ENCODE measurements around the gene GPC6.

Gene GPC6

DNA sequence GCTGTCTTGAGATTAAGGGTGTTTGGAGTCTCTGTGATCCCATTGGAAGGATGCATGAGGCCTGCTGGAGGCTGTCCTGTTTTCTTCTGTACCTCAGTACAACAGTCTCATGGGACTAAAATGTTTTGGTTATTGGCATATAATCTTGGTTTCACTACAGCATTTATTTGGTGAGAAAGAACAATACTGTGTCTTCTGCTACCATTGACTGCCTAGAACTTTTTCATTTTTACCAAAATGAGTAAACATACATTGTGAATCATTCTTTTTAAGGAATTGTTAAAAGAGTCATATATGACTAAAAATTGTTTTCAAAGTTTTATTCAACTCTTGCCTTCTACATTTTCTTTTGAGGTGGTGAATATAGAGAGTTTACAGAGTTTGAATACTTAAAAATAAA, 459.8 kb downstream of the GPC6 start:
- no peak for TF ChIP-seq CTCF (IDR thresholded peaks at IDR 0.05; ENCODE audit: low read depth, low read length, missing control alignments)
- DNase-seq (ENCODE audit: low read depth), result no peak
- no peak overlapping the region for H3K4me3 ChIP-seq (ENCODE audit: low read depth, low read length)

- H3K4me3 ChIP-seq (ENCODE audit: low read depth, low read length), result no peak overlapping the region
- no peak for TF ChIP-seq CTCF (IDR thresholded peaks at IDR 0.05; ENCODE audit: low read depth, low read length, missing control alignments)
- no peak for DNase-seq (ENCODE audit: low read depth)
Observed at GRCh38 chr13:93687261-93687660, 460.7 kb downstream of the GPC6 start.

DNA sequence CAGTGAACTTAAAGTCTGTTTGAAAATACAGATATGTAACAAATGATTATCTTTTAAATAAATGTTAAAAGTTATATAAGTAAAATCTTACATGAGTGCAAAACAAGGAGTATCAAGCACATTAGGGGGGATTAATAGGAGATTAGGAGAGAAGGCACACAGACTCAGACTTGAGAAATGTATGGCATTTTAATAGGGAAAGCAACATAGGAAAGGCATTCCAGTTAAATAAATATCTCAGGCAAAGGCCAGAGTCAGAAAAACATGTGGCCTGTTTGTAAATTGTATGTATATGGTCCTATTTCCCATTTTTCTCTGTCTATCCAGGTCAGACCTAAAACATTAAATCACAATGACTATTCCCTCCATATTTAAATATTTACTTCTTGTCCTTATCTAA, 462.7 kb downstream of the GPC6 start:
- H3K4me3 ChIP-seq (ENCODE audit: low read depth, low read length), result no peak overlapping the region
- DNase-seq (ENCODE audit: low read depth), result no peak
- no peak for TF ChIP-seq CTCF (IDR thresholded peaks at IDR 0.05; ENCODE audit: low read depth, low read length, missing control alignments)

DNA sequence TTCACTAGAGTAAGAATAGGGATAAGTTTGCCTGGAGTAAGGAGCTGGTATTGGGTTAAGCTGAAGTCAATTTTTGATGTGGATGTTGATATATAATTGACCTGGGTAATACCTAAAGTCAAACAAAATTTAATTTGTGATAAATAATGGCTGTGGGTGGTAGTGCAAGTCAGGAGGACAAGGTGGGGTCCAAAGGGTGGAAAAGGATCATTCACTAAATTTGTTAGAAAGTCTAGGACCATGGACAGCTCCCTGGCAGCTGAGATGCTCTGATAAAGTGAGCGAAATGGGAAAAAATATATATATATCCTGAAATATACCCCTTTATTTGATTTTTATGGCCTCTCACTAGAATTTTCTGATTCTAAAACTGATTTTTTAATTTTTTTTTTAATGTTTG, 463.5 kb downstream of the GPC6 start:
- H3K4me3 ChIP-seq (ENCODE audit: low read depth, low read length), result no peak overlapping the region
- no peak for DNase-seq (ENCODE audit: low read depth)
- no peak for TF ChIP-seq CTCF (IDR thresholded peaks at IDR 0.05; ENCODE audit: low read depth, low read length, missing control alignments)

DNA sequence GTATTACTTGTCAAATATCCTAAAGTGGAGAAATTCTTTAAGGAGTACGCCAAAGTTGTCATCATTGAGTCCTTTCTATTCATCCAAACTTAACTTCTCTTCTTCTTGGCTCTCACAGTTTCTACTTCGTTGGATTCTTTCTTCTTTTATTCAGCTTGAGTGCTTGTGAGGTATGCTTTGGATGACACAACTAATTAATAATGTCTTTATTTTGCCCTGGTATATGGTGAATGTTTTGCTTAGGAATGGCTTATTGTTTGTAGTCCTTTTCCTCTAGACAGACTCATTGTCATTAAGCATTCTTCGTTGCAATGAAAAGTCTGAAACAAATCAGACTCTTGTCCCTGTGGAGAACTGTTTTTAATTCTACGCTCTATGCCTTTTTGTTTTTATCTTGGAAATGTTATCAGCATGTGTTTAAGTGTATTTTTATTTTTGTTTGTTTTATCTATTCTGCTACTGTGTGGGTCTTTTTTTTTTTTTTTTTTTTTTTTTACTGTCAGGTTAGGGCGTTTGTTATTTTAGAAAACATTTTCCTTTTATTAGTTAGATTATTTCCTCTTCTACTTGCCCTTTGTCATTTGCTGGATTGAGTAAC, 471.5 kb downstream of the GPC6 start:
- no peak for TF ChIP-seq CTCF (IDR thresholded peaks at IDR 0.05; ENCODE audit: low read depth, low read length, missing control alignments)
- no peak for DNase-seq (ENCODE audit: low read depth)
- H3K4me3 ChIP-seq (ENCODE audit: low read depth, low read length), result no peak overlapping the region

- DNase-seq (ENCODE audit: low read depth), result no peak
- H3K4me3 ChIP-seq (ENCODE audit: low read depth, low read length), result no peak overlapping the region
- TF ChIP-seq CTCF (IDR thresholded peaks at IDR 0.05; ENCODE audit: low read depth, low read length, missing control alignments), result no peak
Observed at GRCh38 chr13:93700115-93700514, 473.5 kb downstream of the GPC6 start.

DNA sequence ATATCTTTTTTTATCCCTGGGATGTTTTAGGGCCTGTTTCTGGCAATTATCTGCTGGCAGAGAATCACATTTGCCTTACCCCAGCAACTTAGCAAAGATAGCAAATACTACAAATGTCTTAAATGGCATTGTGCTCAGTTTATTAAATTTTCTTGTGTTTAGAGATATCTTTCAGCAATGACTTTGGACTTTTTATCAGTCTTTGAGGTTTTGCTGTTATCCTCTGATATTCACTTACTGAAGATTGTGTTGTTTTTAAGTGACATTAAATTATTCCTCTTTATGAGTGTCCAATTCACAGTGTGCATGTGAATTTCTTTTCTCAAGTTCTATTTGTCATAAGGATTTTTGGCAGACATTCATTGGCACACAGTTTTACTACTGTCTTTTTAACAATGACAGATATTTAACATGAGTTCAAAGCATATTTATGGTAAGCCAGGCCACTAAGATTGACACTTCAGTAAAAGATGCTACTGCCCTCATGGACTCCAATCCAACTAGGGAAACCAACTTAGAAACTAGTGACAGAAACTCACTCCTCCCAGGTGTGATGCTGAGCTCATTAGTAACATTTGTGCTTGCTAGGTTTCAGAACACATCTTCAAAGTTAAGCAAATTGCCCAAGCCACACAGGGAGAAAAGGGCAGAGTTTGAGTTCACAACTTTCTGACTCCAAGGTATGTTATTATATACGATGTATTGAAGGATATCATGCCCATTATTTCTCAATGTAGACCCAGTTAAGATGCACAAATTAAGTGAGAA, 481.9 kb downstream of the GPC6 start:
- DNase-seq (ENCODE audit: low read depth), result no peak
- no peak for TF ChIP-seq CTCF (IDR thresholded peaks at IDR 0.05; ENCODE audit: low read depth, low read length, missing control alignments)
- H3K4me3 ChIP-seq (ENCODE audit: low read depth, low read length), result no peak overlapping the region

All from GM12864 (cell line).